Mucosa of descending colon (tissue), 3 donors: ENCODE data around the gene SDCBP2. TPM values are rescaled to one million over a fixed set of nuclear protein-coding genes. Genes with fewer than 3 reads are reported as not detected.

ENCODE experiments used
- ATAC-seq: fragments of 200-7000 bp; cut with Tn5 transposase; one replicate; pipeline ENCODE4 v1.9.1; 2020; ENCODE audit warnings: mild to moderate bottlenecking, moderate library complexity
- DNase-seq, 3 donors: peaks; one replicate each; pipeline ENCODE4 v3.0.0-alpha.2; 2020
- H3K36me3 ChIP-seq: fragments of 200-600 bp; one replicate; pipeline ENCODE4 v1.8.0; 2021; ENCODE audit warnings: low read depth, mild to moderate bottlenecking
- H3K4me1 ChIP-seq: fragments of 200-600 bp; one replicate; pipeline ENCODE4 v1.8.0; 2021; ENCODE audit warnings: low read depth, mild to moderate bottlenecking
- H3K4me3 ChIP-seq: fragments of 200-600 bp; one replicate; pipeline ENCODE4 v1.8.0; 2021; ENCODE audit warnings: mild to moderate bottlenecking
- H3K9me3 ChIP-seq: fragments of 200-600 bp; one replicate; pipeline ENCODE4 v1.8.0; 2021; ENCODE audit warnings: mild to moderate bottlenecking
- intact Hi-C, 2 donors: fragments of 100-400 bp; cut with DNase I in 1 of 2; cut with micrococcal nuclease in 1 of 2; formaldehyde crosslinking; loops; one replicate each; pipeline versions ENCODE4 v1.11.0 to v1.11.1; 2022; cut with DNase I, micrococcal nuclease
- total RNA-seq, 3 donors: library from RNA; stranded (reverse); fragmentation: NEBNext Ultra II Directional in 2 of 3; extraction: Animal tissue kit (Norgen Biotek cat#: 25700) in 2 of 3; gene quantifications; one replicate each; pipeline versions ENCODE4 v1.2.1 to v1.2.4, GENCODE V29; 2021 to 2023
- TF ChIP-seq, protein P1 (sequence below): fragments of 200-600 bp; IDR thresholded peaks from one replicate; pipeline ENCODE4 v1.8.0; 2022; ENCODE audit warnings: antibody characterized with exemption, mild to moderate bottlenecking
- donor health status: DM: no; HTN: no; CAD: no; lungs with moderate emphysema.
- donor health status: DM: no; HTN: no; CAD: no.
- donor health status: DM: no; HTN: yes; CAD: no.

SDCBP2 gene
- total RNA-seq, 3 donors from 2014 or later: 165 to 447 (median 320) TPM

DNA sequence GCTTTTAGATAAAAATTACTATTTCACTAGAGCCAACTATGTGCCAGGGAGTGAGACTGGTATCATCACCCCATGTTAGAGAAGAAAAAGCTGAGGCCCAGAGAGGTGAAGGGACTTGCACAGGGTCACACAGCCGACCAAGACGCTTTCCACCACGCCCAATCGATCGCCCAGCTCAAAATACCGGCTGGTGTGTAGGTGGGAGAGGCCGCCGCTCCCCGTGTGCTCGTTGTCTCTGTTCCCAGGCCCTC is 63.1 kb downstream of the SDCBP2 start:
- ATAC-seq (no peak), DNase-seq (no peak)
- intact Hi-C loops: no loop called here
- TF ChIP-seq, protein P1, sequence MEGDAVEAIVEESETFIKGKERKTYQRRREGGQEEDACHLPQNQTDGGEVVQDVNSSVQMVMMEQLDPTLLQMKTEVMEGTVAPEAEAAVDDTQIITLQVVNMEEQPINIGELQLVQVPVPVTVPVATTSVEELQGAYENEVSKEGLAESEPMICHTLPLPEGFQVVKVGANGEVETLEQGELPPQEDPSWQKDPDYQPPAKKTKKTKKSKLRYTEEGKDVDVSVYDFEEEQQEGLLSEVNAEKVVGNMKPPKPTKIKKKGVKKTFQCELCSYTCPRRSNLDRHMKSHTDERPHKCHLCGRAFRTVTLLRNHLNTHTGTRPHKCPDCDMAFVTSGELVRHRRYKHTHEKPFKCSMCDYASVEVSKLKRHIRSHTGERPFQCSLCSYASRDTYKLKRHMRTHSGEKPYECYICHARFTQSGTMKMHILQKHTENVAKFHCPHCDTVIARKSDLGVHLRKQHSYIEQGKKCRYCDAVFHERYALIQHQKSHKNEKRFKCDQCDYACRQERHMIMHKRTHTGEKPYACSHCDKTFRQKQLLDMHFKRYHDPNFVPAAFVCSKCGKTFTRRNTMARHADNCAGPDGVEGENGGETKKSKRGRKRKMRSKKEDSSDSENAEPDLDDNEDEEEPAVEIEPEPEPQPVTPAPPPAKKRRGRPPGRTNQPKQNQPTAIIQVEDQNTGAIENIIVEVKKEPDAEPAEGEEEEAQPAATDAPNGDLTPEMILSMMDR: no peak
- Histone ChIP-seq H3K9me3 (no peaks in the 10 kb centered on the region), H3K36me3 (no peaks in the 10 kb centered on the region), H3K4me1 (peaks cover 5% of the 10 kb centered on the region), H3K4me3 (no peak overlapping the region)

DNA sequence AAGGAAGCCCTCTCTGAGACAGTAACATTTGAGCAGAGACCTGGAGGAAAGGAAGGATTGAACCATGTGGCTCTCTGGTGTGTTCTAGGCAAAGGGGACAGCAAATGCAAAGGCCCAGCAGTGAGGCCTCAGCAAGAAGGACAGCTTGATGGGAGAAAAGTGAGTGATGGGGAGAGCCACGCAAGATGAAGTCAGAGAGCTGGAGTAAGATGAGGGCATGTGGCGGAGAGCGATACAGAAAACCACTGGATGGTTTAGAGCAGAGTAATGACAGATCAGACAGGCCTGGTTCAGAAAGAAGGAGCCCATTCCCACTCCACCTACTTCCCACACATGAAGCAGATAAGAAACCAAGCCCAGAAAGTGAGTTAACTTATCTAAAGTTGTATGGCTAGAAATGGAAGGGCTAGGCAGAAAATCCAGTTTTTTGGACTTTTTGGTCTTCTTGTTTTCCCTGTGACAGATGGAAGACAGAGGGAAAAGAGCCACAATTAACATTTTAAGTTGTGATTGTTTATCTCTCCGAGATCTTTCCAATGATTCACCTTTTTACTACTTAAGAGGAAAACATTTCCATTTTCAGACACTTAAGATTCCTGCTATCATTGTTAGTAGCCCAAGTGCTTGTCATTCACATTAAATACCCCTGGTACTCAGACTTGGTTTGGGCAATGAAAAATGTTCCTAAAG is 63.6 kb downstream of the SDCBP2 start:
- DNase-seq: no peak
- Histone ChIP-seq H3K4me1 (peaks cover 5% of the 10 kb centered on the region), H3K4me3 (no peak overlapping the region), H3K9me3 (no peaks in the 10 kb centered on the region), H3K36me3 (no peaks in the 10 kb centered on the region)
- TF ChIP-seq, protein P1: no peak
- ATAC-seq: no peak
- intact Hi-C loops: no loop called here

GRCh38 chr20:1264727-1265126 is 64.2 kb downstream of the SDCBP2 start:
- TF ChIP-seq, protein P1: no peak
- intact Hi-C loops: no loop called here
- Histone ChIP-seq H3K4me1 (peaks cover 5% of the 10 kb centered on the region), H3K9me3 (no peaks in the 10 kb centered on the region), H3K36me3 (no peaks in the 10 kb centered on the region), H3K4me3 (no peak overlapping the region)
- ATAC-seq (no peak), DNase-seq (no peak)

DNA sequence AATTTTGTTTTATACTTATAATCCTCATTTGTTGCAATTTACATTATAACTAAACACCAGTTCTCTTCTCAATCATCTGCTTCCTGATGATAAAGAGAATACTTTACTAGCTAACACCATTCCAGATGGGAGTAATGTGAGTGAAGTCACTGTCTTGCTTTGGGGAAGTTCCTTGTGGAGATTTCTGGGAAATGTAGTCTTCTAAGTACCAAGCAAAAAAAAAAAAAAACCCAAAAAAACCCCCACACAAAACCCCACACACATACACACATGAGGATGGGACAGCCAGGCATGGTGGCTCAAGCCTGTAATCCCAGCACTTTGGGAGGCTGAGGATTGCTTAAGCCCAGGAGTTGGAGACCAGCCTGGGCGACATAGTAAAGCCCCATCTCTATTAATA is 65.1 kb downstream of the SDCBP2 start:
- Histone ChIP-seq H3K9me3 (no peaks in the 10 kb centered on the region), H3K4me3 (no peak overlapping the region), H3K36me3 (no peaks in the 10 kb centered on the region), H3K4me1 (peaks cover 5% of the 10 kb centered on the region)
- ATAC-seq: no peak
- intact Hi-C loops: no loop called here
- no peak for DNase-seq
- TF ChIP-seq, protein P1: no peak

Other genes with a start within 250 kb of the SDCBP2 start
- gene PSMF1, start 210.5 kb downstream of the SDCBP2 start, total RNA-seq: 100 to 1,000 TPM; 113 to 118 (median 117) TPM
- gene TMEM74B, start 144.2 kb downstream of the SDCBP2 start, total RNA-seq: 1 to 10 TPM in 2 of 3 donors, under 1 TPM in 1; 0.38 to 2.6 (median 2.1) TPM
- gene C20orf202, start 125.7 kb downstream of the SDCBP2 start, total RNA-seq: under 1 TPM in 2 of 3 donors, not detected in 1; 0.23 to 0.48 TPM
- gene RAD21L1, start 103.1 kb downstream of the SDCBP2 start, total RNA-seq: not detected
- 10 to 100 TPM in 1 of 3 donors, 1 to 10 TPM in 2; 1.1 to 11.7 (median 2.2) TPM for gene SNPH, start 62.8 kb downstream of the SDCBP2 start, total RNA-seq
- 100 to 1,000 TPM; 168 to 326 (median 300) TPM for gene FKBP1A, start 63.9 kb upstream of the SDCBP2 start, total RNA-seq
- 10 to 100 TPM; 70.3 to 84.1 (median 80.0) TPM for gene NSFL1C, start 137.7 kb upstream of the SDCBP2 start, total RNA-seq
- gene SIRPB2, start 162.3 kb upstream of the SDCBP2 start, total RNA-seq: 1 to 10 TPM in 2 of 3 donors, under 1 TPM in 1; 0.87 to 5.4 (median 3.4) TPM
- not detected for gene SIRPD, start 228.6 kb upstream of the SDCBP2 start, total RNA-seq